ENCODE data around the gene SDCCAG8. TPM values are rescaled to one million over a fixed set of nuclear protein-coding genes. Genes with fewer than 3 reads are reported as not detected.

SDCCAG8 gene
- total RNA-seq, 2 donors from 2014 or later, result 29.0 to 34.5 TPM

DNA sequence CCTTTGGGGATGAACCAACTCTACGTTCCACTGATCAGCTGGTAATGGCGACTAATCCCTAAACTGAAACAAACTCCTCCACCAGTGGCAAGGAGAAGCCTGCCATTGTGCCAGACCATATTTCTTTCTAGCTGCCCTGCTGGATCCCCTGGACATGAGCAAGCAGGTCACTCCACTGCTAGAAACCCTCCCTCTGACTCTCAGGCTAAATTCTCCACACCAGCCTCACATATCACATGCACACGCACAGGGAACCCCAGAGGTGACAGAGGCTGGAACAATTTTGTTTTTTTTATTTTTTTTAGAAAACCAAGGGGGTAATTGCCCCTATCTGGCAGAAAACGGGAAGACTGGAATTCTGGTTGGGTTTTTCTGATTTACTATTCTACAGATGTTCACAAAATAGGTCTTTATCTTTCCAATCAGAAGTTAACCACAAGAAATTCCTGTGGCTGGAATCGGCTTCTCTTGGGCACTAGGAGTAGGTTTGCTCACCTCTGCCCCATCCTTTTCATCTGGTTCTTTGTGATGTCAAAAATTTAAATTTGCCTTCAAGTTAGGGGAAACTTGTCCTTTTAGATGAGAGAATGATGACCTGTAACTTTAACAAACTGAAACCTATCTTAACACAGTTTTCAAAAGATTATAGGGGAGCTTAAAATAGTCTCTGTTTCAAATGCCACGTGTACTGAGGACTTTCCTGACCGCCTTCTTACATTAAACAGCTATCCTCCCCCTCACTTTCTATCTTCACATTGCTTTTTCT is 258.1 kb downstream of the SDCCAG8 start:
- Histone ChIP-seq H3K36me3 (peaks cover 18% of the 10 kb centered on the region), H3K9me3 (peaks cover 0 to 9% of the 10 kb centered on the region in 2 donors), H3K27me3 (no peaks in the 10 kb centered on the region), H3K4me1 (no peaks in the 10 kb centered on the region), H3K4me3 (no peak overlapping the region), H3K27ac (no peak overlapping the region)
- TF ChIP-seq CTCF (IDR thresholded peaks at IDR 0.05), result no peak
- no peak for DNase-seq (ENCODE audit: low spot score)

GRCh38 chr1:243514927-243515326 is 259.1 kb downstream of the SDCCAG8 start:
- Histone ChIP-seq H3K27me3 (no peaks in the 10 kb centered on the region), H3K9me3 (peaks cover 0 to 9% of the 10 kb centered on the region in 2 donors), H3K4me1 (no peaks in the 10 kb centered on the region), H3K27ac (no peak overlapping the region), H3K4me3 (no peak overlapping the region), H3K36me3 (peaks cover 18% of the 10 kb centered on the region)
- DNase-seq (ENCODE audit: low spot score), result no peak
- no peak for TF ChIP-seq CTCF (IDR thresholded peaks at IDR 0.05)

- no peaks in the 10 kb centered on the region for H3K27me3 ChIP-seq
- H3K9me3 ChIP-seq, result peaks cover 0 to 9% of the 10 kb centered on the region in 2 donors
- no peak for TF ChIP-seq CTCF (IDR thresholded peaks at IDR 0.05)
- no peak overlapping the region for H3K27ac ChIP-seq
- H3K36me3 ChIP-seq, result no peaks in the 10 kb centered on the region
- H3K4me3 ChIP-seq, result no peak overlapping the region
- DNase-seq (ENCODE audit: low spot score), result no peak
- no peaks in the 10 kb centered on the region for H3K4me1 ChIP-seq
Measured at GRCh38 chr1:243520831-243521230, 265.0 kb downstream of the SDCCAG8 start.

- no peak overlapping the region for H3K4me3 ChIP-seq
- H3K4me1 ChIP-seq, result no peaks in the 10 kb centered on the region
- no peaks in the 10 kb centered on the region for H3K27me3 ChIP-seq
- no peaks in the 10 kb centered on the region for H3K36me3 ChIP-seq
- no peak overlapping the region for H3K27ac ChIP-seq
- H3K9me3 ChIP-seq, result no peaks in the 10 kb centered on the region
- TF ChIP-seq CTCF (IDR thresholded peaks at IDR 0.05), result no peak
- DNase-seq (ENCODE audit: low spot score), result no peak
Measured at GRCh38 chr1:243523766-243524165, 267.9 kb downstream of the SDCCAG8 start.

GRCh38 chr1:243525085-243525487 is 269.2 kb downstream of the SDCCAG8 start:
- Histone ChIP-seq H3K9me3 (no peaks in the 10 kb centered on the region), H3K27ac (no peak overlapping the region), H3K4me3 (no peak overlapping the region), H3K36me3 (no peaks in the 10 kb centered on the region), H3K4me1 (no peaks in the 10 kb centered on the region), H3K27me3 (no peaks in the 10 kb centered on the region)
- DNase-seq (ENCODE audit: low spot score), result no peak
- no peak for TF ChIP-seq CTCF (IDR thresholded peaks at IDR 0.05)

- H3K36me3 ChIP-seq, result no peaks in the 10 kb centered on the region
- DNase-seq (ENCODE audit: low spot score), result no peak
- TF ChIP-seq CTCF (IDR thresholded peaks at IDR 0.05), result no peak
- H3K4me3 ChIP-seq, result no peak overlapping the region
- no peaks in the 10 kb centered on the region for H3K9me3 ChIP-seq
- H3K4me1 ChIP-seq, result no peaks in the 10 kb centered on the region
- no peak overlapping the region for H3K27ac ChIP-seq
- H3K27me3 ChIP-seq, result no peaks in the 10 kb centered on the region
Measured at GRCh38 chr1:243526180-243526579, 270.3 kb downstream of the SDCCAG8 start.
